Measurements from ENCODE around the gene ADSL. TPM values are rescaled to one million over a fixed set of nuclear protein-coding genes. Genes with fewer than 3 reads are reported as not detected.

Gene ADSL
- total and polyA plus RNA-seq, 12 donors, result 29.3 to 101 (median 53.9) TPM

- no peak overlapping the region for H3K4me3 ChIP-seq
- TF ChIP-seq CTCF (IDR thresholded peaks at IDR 0.05), result no peak
- peaks cover 0 to 58% (median 7%) of the 10 kb centered on the region in 9 donors for H3K4me1 ChIP-seq
- H3K27ac ChIP-seq, result peak overlapping the region in 1 of 10 donors; percentile 32
- intact Hi-C loops (cut with DNase I), result no loop called here
- ATAC-seq (no peak), DNase-seq (no peak)
- no peaks in the 10 kb centered on the region for H3K27me3 ChIP-seq
- H3K9me3 ChIP-seq, result no peaks in the 10 kb centered on the region
- H3K36me3 ChIP-seq, result peaks cover 0 to 74% (median 0%) of the 10 kb centered on the region in 9 donors
- 80 to 85% methylated on average over 4 of the region's 4 CpGs for WGBS, 2 donors
Observed at GRCh38 chr22:40331706-40332105, 14.6 kb upstream of the ADSL start.

- no peak for ATAC-seq
- H3K27ac ChIP-seq, result peak overlapping the region in 1 of 10 donors; percentile 32
- intact Hi-C loops (cut with DNase I), result no loop called here
Observed at GRCh38 chr22:40332319-40332781, 13.9 kb upstream of the ADSL start.

GRCh38 chr22:40334060-40334459, 12.2 kb upstream of the ADSL start:
- 82 to 89% methylated on average over 2 of the region's 2 CpGs for WGBS, 2 donors
- intact Hi-C loops (cut with DNase I), result no loop called here

More at GRCh38 chr22:40332319-40332781, 13.9 kb upstream of the ADSL start:
- Histone ChIP-seq H3K36me3 (peaks cover 0 to 70% (median 0%) of the 10 kb centered on the region in 9 donors), H3K4me3 (no peak overlapping the region), H3K4me1 (peaks cover 0 to 54% (median 3%) of the 10 kb centered on the region in 9 donors), H3K9me3 (no peaks in the 10 kb centered on the region), H3K27me3 (no peaks in the 10 kb centered on the region)
- no peak for TF ChIP-seq CTCF (IDR thresholded peaks at IDR 0.05)
- WGBS, 2 donors, result 77 to 80% methylated on average over 9 of the region's 9 CpGs
- no peak for DNase-seq

GRCh38 chr22:40334899-40335298, 11.4 kb upstream of the ADSL start:
- no peaks in the 10 kb centered on the region for H3K9me3 ChIP-seq
- H3K4me3 ChIP-seq, result no peak overlapping the region
- WGBS, 2 donors, result 51 to 74% methylated on average over 2 of the region's 2 CpGs
- TF ChIP-seq CTCF (IDR thresholded peaks at IDR 0.05), result no peak
- peaks cover 0 to 53% (median 0%) of the 10 kb centered on the region in 9 donors for H3K36me3 ChIP-seq
- ATAC-seq (no peak), DNase-seq (no peak)
- no peaks in the 10 kb centered on the region for H3K27me3 ChIP-seq
- intact Hi-C loops (cut with DNase I), result no loop called here
- H3K27ac ChIP-seq, result no peak overlapping the region
- H3K4me1 ChIP-seq, result peaks cover 0 to 33% (median 0%) of the 10 kb centered on the region in 9 donors

More at GRCh38 chr22:40334060-40334459, 12.2 kb upstream of the ADSL start:
- peaks cover 0 to 60% (median 0%) of the 10 kb centered on the region in 9 donors for H3K36me3 ChIP-seq
- no peak for TF ChIP-seq CTCF (IDR thresholded peaks at IDR 0.05)
- H3K4me3 ChIP-seq, result no peak overlapping the region
- H3K4me1 ChIP-seq, result peaks cover 0 to 40% (median 0%) of the 10 kb centered on the region in 9 donors
- ATAC-seq, result no peak
- no peaks in the 10 kb centered on the region for H3K9me3 ChIP-seq
- H3K27ac ChIP-seq, result no peak overlapping the region
- no peak for DNase-seq
- no peaks in the 10 kb centered on the region for H3K27me3 ChIP-seq

All from heart right ventricle (tissue), 16 donors.